ENCODE results near the gene RGS12. TPM values are rescaled to one million over a fixed set of nuclear protein-coding genes. Genes with fewer than 3 reads are reported as not detected.
"Not testable (repeated sequence)": the region's sequence is repeated elsewhere in the genome, so short reads cannot be mapped to it uniquely, and the experiment has no call there.

Gene RGS12
- total RNA-seq, 1 donor = 15.1 TPM

DNA sequence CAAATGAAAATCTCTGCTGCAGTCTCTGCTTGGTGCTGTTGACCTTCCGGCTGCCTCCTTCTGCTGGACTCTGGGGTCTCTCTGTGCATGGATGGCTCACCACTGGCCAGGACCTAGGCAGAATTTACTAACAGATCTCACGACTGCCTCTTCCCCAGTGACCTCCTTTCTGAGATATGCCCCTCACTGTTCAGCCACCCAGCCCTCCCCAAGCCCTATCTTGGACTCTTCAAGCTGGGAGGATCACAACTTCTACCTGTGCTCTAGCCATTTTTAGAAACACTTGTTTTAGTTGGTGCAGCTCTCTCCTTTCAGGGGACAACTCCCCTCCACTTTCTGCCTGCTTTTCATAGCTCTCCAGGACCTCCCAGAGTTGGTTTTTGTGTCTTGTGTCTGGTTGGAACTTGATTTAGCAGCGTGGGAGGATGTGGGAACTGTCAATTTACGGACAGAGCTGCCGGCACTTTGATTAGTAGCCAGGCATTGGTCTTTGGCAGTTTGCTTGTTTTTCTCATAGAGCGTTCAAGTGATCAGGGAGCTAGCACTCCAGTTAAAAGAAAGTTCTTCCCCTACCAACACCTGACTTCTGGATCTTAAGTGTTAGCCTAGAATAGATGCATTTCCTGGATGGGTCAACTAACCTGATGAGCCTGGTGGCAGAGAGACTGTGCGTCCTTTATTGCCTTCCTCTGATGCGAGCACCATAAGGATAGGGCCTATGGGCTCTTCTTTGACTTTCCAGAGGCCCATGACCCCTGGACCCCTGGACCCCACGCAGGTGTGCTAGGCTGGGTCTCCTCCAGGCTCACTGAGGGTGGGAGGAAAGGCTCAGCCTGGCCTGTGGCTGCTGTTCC lies 6.5 kb downstream of the RGS12 start:
- no peak overlapping the region for H3K4me3 ChIP-seq (ENCODE audit: low read depth, low read length)
- no peak for DNase-seq (ENCODE audit: low read depth)
- TF ChIP-seq, protein P1, sequence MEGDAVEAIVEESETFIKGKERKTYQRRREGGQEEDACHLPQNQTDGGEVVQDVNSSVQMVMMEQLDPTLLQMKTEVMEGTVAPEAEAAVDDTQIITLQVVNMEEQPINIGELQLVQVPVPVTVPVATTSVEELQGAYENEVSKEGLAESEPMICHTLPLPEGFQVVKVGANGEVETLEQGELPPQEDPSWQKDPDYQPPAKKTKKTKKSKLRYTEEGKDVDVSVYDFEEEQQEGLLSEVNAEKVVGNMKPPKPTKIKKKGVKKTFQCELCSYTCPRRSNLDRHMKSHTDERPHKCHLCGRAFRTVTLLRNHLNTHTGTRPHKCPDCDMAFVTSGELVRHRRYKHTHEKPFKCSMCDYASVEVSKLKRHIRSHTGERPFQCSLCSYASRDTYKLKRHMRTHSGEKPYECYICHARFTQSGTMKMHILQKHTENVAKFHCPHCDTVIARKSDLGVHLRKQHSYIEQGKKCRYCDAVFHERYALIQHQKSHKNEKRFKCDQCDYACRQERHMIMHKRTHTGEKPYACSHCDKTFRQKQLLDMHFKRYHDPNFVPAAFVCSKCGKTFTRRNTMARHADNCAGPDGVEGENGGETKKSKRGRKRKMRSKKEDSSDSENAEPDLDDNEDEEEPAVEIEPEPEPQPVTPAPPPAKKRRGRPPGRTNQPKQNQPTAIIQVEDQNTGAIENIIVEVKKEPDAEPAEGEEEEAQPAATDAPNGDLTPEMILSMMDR (IDR thresholded peaks at IDR 0.05; ENCODE audit: insufficient read depth, low read length) = no peak

DNA sequence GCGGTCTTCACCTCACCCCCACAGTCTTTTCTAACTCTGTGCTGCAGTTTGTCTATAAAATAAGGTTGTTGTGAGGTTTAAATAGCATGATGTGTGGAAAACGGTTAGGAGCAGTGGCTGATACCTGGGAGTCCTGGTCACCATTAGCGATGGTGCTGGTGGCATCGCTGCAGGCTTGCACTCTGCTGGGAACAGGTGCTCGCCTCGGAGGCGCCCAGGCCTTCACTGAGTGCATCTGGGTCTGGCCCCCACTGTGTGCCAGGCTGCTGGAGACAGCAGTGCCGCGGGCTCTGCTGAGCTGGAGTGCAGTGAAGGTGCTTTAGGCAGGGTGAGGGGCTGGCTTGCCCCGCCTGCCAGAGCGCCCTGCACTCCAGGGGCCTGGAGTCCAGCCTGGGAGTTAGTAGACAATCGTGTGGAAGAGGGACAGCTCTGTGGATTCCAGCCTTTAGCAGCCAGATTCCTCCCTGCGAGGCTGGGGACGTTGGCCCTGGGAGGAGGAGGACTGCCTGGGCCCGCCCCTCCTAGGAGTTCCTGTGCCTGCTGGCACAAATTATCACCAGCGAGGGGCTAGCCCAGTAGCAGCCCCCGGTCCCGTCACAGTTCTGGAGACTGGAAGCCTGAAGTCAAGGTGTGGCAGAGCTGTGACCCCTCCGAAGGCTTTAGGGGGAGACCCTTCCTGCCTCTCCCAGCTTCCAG lies 7.3 kb downstream of the RGS12 start:
- no peak for DNase-seq (ENCODE audit: low read depth)
- TF ChIP-seq, protein P1 (IDR thresholded peaks at IDR 0.05; ENCODE audit: insufficient read depth, low read length) = no peak
- no peak overlapping the region for H3K4me3 ChIP-seq (ENCODE audit: low read depth, low read length)

DNA sequence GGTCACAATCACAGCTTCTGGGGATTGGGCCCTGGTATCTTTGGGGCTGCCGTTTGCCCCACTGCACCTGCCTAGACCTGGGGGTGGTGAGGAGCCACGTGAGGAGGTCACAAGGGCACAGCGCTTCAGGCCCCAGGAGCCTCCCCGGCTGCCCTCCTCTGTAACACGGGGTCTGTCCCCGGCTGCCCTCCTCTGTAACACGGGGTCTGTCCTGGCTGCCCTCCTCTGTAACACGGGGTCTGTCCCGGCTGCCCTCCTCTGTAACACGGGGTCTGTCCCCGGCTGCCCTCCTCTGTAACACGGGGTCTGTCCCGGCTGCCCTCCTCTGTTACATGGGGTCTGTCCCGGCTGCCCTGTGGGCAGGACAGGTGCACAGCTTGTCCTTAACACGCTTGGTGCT lies 8.1 kb downstream of the RGS12 start:
- not testable (repeated sequence) for H3K4me3 ChIP-seq (ENCODE audit: low read depth, low read length); DNase-seq (ENCODE audit: low read depth)

DNA sequence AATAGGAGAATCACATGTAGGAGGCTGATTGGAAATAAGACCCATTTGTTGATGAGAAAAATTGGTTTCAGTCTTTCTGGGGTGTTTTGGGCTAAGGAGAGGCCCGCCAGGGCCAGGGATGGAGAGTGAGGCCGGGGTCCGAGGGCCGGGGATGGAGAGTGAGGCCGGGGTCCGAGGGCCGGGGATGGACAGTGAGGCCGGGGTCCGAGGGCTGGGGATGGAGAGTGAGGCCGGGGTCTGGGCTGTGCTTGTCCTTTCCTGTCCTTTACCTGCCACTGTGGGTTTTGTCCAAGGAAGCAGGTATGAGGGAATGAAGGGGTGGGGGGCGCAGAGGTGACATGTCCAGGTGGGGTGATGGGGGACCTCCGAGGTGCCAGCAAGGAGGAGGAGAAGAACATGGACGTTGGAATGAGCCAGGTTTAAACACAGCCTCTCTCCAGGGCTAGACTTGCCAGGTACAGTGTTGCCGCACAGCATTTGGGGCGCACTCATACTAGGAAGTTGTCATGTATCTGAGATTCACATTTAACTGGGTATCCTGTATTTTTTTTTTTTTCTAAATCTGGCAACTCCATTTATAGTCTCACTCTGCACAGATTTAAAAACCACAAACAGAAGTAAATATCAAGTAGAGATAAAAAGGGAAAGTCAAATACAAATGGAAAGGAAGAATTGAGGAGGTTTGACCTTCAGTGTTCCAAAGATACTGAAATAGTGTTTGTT lies 8.8 kb downstream of the RGS12 start:
- no peak for DNase-seq (ENCODE audit: low read depth)
- H3K4me3 ChIP-seq (ENCODE audit: low read depth, low read length) = no peak overlapping the region
- TF ChIP-seq, protein P1 (IDR thresholded peaks at IDR 0.05; ENCODE audit: insufficient read depth, low read length) = no peak

DNA sequence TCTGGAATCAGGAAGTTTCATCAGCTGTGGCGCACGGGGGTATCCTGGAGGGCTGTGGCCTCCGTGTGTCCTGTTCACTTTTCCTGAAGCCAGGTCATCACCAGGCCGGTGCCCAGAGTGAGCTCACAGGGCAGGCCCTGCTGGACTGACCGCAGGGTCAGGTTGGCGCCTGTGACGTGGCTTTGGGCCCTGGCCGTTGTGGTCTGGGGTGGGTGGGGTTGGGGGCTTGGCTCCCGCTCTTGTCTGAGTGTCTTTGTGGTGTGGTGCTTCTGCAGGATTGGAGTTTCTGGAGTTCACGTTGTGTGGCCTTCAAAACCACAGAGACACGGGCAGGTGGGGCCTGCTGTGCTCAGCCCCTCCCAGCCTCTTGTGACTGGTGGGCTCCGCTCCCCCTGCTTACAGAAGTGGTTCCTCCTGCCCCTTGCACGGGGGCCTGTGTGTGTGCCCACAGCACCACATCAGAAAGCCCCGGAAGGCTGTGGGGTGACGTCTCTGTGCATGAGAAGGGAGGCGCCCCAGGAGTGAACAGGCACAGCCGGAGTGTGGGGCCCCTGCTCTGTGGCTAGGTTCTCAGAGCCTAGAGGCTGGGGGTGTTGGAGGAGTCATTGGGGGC lies 9.5 kb downstream of the RGS12 start:
- DNase-seq (ENCODE audit: low read depth) = no peak

DNA sequence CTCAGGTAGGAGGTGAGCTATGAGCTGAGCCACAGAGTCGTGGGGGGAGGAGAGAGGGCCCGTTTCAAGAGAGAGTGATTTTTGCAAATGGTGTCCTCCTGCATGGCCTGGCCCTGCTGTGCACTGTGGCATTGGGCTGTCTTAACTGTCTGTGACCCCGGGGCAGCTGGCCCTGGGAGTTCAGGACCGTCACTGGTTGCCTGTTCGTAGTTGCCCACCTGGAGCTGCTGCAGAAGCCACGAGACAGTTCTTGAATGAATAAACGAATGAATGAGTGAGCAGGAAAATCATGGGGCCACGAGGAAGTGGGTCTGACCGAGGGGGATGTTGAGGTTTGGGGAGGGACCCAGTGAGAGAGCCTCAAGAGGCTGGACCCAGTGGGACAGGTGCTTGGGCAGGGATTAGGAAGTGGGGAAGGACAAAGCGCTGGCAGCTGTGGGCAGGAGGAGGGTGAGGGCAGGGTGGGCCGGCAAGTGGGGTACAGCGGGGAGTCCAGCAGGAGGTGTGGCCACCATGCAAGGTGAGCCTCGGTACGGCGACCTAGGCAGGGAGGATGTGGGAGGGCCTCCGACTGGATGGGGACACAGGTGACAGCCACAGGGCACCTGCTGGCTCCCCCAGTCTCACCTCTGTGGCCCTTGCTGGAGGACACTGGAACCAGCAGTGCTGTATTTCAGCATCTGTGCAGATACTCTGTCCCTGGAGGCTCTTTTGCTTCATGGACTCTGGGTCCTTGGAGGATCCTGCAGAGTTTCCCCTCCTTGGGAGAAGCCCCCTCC lies 10.2 kb downstream of the RGS12 start:
- no peak for DNase-seq (ENCODE audit: low read depth)
- H3K4me3 ChIP-seq (ENCODE audit: low read depth, low read length) = no peak overlapping the region
- TF ChIP-seq, protein P1 (IDR thresholded peaks at IDR 0.05; ENCODE audit: insufficient read depth, low read length) = no peak

More for the DNA sequence above, 9.5 kb downstream of the RGS12 start:
- no peak overlapping the region for H3K4me3 ChIP-seq (ENCODE audit: low read depth, low read length)
- TF ChIP-seq, protein P1 (IDR thresholded peaks at IDR 0.05; ENCODE audit: insufficient read depth, low read length) = no peak
